ENCODE measurements around the gene GLO1.

- no peak for TF ChIP-seq CTCF (IDR thresholded peaks at IDR 0.05; ENCODE audit: poor library complexity)
- no peak for TF ChIP-seq EZH2phosphoT487 (IDR thresholded peaks at IDR 0.05; ENCODE audit: low read depth, severe bottlenecking, unreplicated experiment)
- TF ChIP-seq EZH2 (IDR thresholded peaks at IDR 0.05; ENCODE audit: borderline replicate concordance) = no peak
These were observed 19.9 kb upstream of the GLO1 start for GRCh38 chr6:38722727-38723334.
